Activated naive CD4-positive, alpha-beta T cell treated with anti-CD3 and anti-CD28 coated beads for 36 hours (primary cell): Measurements from ENCODE around the gene SLC2A9. TPM values are rescaled to one million over a fixed set of nuclear protein-coding genes. Genes with fewer than 3 reads are reported as not detected.
"Not testable (repeated sequence)": the region's sequence is repeated elsewhere in the genome, so short reads cannot be mapped to it uniquely, and the experiment has no call there.

Experiments
- CTCF ChIA-PET: fragments of 350-600 bp; sonication (Branson Sonifier 250); formaldehyde crosslinking; loops from one replicate; lab custom pipeline; 2021; ENCODE audit warnings: antibody characterized with exemption; lab: Charles Lee
- DNase-seq: peaks from one replicate; pipeline ENCODE4 v3.0.0-alpha.2; 2020
- H3K27ac Mint-ChIP-seq: one replicate; pipeline ENCODE4 v1.8.0; 2021; ENCODE audit warnings: mild to moderate bottlenecking, mixed read lengths
- H3K27me3 Mint-ChIP-seq: one replicate; pipeline ENCODE4 v1.8.0; 2021; ENCODE audit warnings: low read depth, mixed read lengths
- H3K36me3 Mint-ChIP-seq: one replicate; pipeline ENCODE4 v1.8.0; 2021; ENCODE audit warnings: low read depth, mixed read lengths
- H3K4me1 Mint-ChIP-seq: one replicate; pipeline ENCODE4 v1.8.0; 2021; ENCODE audit warnings: low read depth, mixed read lengths
- H3K4me3 Mint-ChIP-seq: one replicate; pipeline ENCODE4 v1.8.0; 2021; ENCODE audit warnings: mild to moderate bottlenecking, moderate library complexity, mixed read lengths
- H3K9me3 Mint-ChIP-seq: one replicate; pipeline ENCODE4 v1.8.0; 2021; ENCODE audit warnings: mixed read lengths
- intact Hi-C: fragments of 100-400 bp; cut with micrococcal nuclease; formaldehyde crosslinking; loops from one replicate; pipeline ENCODE4 v1.15.1; 2023
- total RNA-seq, 2 experiments: library from RNA; stranded (reverse); gene quantifications; one replicate each; pipeline ENCODE4 v1.2.3, GENCODE V29; 2021

Gene SLC2A9
- total RNA-seq, 2 experiments from 2014 or later: 0.43 to 0.86 TPM

DNA sequence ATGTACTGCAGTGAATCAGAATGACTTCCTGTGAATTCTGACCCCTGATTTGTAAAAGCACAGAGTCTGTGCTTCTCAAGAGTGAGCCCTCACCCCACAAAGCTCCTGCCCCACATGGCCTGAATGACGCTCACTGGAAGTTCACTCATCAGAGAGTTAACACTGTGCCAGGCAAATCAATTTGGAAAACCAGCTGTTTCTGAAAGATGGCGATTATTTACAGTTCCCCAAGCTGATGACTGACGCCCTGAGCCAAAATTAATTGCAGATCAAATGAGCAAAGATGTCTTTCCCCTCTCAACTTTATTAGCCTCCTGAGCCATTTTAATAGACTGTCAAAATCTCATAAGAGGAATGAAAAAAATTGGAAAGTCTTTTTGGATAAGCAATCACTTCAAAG lies 118.0 kb downstream of the SLC2A9 start:
- Mint-ChIP-seq H3K9me3 (no peaks in the 10 kb centered on the region), H3K36me3 (no peaks in the 10 kb centered on the region), H3K27ac (no peak overlapping the region), H3K4me1 (peaks cover 3% of the 10 kb centered on the region), H3K27me3 (no peaks in the 10 kb centered on the region), H3K4me3 (no peak overlapping the region)
- intact Hi-C loops: no loop called here
- CTCF ChIA-PET: no interaction called here
- no peak for DNase-seq

DNA sequence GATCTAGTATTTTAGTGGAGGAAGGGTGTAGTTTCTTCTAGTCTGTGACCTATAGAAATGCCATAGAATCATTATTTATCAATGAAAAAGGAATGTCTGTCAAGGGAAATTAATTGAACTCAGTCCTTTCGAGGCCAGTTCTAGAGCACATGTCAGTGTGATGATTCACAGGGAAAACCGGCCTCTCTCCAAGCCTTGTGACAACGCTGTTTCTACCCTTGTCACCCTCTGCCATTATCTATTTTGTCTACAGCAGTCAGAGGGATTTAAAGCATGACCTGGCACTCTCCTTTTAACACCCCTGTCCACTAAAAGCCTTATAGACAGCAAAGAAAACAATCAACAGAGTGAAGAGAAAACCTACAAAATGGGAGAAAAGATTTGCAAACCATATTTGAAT lies 120.0 kb downstream of the SLC2A9 start:
- no peak for DNase-seq
- Mint-ChIP-seq H3K27ac (no peak overlapping the region), H3K4me1 (peaks cover 3% of the 10 kb centered on the region), H3K27me3 (no peaks in the 10 kb centered on the region), H3K9me3 (no peaks in the 10 kb centered on the region), H3K36me3 (no peaks in the 10 kb centered on the region), H3K4me3 (no peak overlapping the region)
- CTCF ChIA-PET: interaction anchor here (1.3 kb wide), 1 partner anchor 136 kb away, joined by 3 read pairs; no protein-coding TSS in a partner anchor
- intact Hi-C loops: no loop called here

DNA sequence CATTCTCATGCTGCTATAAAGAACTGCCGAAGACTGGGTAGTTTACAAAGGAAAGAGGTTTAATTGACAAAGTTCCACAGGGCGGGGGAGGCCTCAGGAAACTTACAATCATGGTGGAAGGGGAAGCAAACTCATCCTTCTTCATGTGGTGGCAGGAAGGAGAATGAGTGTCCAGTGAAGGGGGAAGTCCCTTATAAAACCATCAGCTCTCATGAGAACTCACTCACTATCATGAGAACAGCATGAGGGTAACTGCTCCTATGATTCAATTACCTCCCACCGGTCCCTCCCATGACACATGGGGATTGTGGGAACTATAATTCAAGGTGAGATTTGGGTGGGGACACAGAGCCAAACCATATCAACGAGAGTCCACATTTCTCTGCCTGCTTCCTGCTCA lies 120.7 kb downstream of the SLC2A9 start:
- H3K27me3 Mint-ChIP-seq, H3K27ac Mint-ChIP-seq, intact Hi-C loops, DNase-seq, H3K4me3 Mint-ChIP-seq, H3K9me3 Mint-ChIP-seq, H3K4me1 Mint-ChIP-seq, H3K36me3 Mint-ChIP-seq: not testable (repeated sequence)
- CTCF ChIA-PET: interaction anchor here (0.6 kb wide), 1 partner anchor 18 kb away, joined by 3 read pairs; no protein-coding TSS in a partner anchor

DNA sequence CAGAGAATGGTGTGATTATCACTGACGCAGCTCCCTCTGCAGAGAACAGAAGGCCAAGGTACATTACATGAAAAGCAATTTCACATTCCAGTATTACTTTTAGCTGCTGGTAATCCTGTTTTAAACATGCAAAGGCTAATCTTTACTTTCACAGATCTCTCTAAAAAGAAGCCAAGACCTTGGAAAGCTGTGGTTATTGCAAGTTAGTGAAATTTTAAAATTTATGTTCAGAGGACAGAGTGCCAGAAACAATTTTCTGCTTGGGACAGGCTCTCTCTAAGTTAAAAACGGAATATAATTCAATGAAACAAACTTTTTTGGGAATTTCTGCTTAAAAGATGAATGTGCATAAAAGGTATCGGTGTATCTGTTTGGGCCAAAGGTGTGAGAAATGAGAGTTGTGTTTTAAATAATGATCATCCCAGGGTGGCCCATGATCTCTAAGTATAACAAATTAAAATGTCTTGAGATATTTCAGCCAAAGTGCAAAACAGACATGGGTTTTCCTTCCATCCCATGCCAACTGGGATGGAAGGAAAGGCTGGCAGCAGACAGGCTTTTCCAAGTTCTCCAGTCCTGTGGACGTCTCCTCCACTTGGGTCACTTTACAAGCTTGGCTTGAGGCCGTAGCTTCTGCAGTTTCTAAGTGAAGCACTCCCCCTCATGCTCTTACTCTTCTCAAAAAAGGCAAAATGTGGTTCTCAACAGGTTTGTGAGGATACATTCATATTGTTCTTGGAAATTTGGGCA lies 121.8 kb downstream of the SLC2A9 start:
- no peaks in the 10 kb centered on the region for H3K27me3 Mint-ChIP-seq
- H3K4me3 Mint-ChIP-seq: no peak overlapping the region
- DNase-seq: no peak
- no peak overlapping the region for H3K27ac Mint-ChIP-seq
- no peaks in the 10 kb centered on the region for H3K4me1 Mint-ChIP-seq
- no peaks in the 10 kb centered on the region for H3K36me3 Mint-ChIP-seq
- CTCF ChIA-PET: interaction anchor here (1.5 kb wide), 1 partner anchor 120 kb away, joined by 3 read pairs; no protein-coding TSS in a partner anchor
- no peaks in the 10 kb centered on the region for H3K9me3 Mint-ChIP-seq
- intact Hi-C loops: loop anchor here (2.0 kb wide), 1 partner anchor 115 kb away; no protein-coding TSS in a partner anchor

DNA sequence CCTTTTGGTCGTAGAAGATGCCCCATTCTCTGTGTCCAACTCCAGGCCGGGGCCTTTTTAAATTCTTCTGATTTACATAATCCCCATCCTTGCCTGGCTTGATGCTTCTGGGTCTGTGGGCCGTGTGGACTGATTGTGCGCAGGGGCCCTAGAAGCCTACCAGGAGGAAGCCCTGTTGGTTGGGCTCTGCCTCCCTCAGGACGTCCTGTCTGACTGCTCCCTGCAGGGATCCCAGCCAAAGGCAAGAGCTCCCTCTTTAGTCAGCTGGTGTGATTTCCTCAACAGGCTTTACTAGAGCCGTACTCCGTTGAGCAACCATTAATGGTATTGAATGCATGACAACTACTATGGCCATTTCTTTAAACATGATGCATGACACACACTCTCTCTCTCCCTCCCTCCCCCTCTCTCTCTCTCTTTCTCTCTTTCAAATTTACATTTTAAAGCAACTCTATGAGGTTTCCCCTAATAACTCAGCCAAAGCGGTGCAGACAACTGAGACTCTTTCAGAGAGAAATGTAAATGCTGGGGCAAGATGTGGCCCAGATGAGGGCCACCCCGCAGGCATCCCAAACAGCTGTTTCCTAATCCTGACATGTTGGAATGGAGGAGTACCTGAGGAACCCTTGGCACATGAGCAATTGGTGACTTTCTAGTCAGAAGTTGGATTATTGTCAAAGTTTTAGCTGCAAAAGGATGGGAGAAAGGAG lies 122.5 kb downstream of the SLC2A9 start:
- Mint-ChIP-seq H3K36me3 (no peaks in the 10 kb centered on the region), H3K4me3 (no peak overlapping the region), H3K9me3 (no peaks in the 10 kb centered on the region), H3K27ac (no peak overlapping the region), H3K27me3 (no peaks in the 10 kb centered on the region), H3K4me1 (no peaks in the 10 kb centered on the region)
- intact Hi-C loops: loop anchor here (1.0 to 2.0 kb wide), 3 partner anchors 116 to 195 kb away; no protein-coding TSS in a partner anchor
- CTCF ChIA-PET: interaction anchor here (1.5 kb wide), 1 partner anchor 120 kb away, joined by 3 read pairs; no protein-coding TSS in a partner anchor
- peak; percentile 30 for DNase-seq

DNA sequence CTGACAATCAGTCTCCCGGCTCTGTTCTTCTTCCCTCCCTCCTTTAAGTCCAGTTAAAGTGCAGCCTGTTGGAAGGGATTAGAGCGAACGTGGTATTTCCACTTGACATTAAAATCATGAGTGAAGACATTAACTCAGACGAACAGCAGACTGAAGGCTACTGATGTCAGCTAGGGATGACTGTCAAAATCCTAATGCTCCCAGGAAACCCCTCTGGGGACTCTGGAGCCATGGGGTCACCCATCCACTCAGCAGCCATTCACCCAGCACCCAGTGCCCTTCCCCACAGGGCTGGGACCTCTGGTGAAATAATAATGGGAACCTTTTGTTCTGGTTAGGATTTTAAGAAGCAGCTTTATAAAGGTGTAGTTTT lies 126.0 kb downstream of the SLC2A9 start:
- Mint-ChIP-seq H3K36me3 (no peaks in the 10 kb centered on the region), H3K27ac (no peak overlapping the region), H3K4me1 (no peaks in the 10 kb centered on the region), H3K27me3 (no peaks in the 10 kb centered on the region), H3K9me3 (no peaks in the 10 kb centered on the region), H3K4me3 (no peak overlapping the region)
- intact Hi-C loops: no loop called here
- CTCF ChIA-PET: interaction anchor here (0.6 to 1.1 kb wide), 2 partner anchors 19 to 26 kb away, joined by 3 read pairs; no protein-coding TSS in a partner anchor
- DNase-seq: no peak

DNA sequence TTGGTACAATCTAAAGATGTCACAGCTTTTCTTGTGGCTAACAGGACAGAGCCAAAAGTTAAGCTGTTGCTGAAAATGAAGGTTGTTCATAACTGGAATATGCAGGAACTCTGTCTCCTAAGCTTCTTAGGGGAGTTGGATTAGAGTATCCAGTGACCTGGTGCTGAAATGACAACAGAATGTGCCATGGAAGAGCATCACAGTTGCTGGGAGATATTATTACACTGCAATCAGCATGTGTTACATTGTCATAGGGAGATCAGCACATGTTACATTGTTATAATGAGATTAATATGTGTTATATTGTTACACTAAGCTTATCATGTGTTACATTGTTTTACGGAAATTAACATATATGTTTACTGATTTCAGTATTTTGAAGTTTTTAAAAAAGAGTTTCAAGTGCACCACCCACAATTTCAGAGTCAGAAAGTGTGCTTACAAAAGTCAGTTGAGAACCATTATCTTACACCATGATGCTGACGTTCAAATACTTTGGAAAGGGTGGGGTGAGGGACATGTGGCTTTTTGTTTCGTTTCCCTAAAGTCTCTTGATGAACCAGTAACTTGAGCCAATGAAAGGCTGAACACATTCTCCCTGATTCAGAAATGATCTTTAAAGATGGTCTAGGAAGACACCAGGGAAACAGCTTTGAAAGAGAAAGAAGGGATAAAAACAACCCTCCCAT lies 126.5 kb downstream of the SLC2A9 start:
- Mint-ChIP-seq H3K9me3 (no peaks in the 10 kb centered on the region), H3K4me3 (no peak overlapping the region), H3K27ac (no peak overlapping the region), H3K36me3 (no peaks in the 10 kb centered on the region), H3K27me3 (no peaks in the 10 kb centered on the region), H3K4me1 (no peaks in the 10 kb centered on the region)
- CTCF ChIA-PET: interaction anchor here (0.6 to 1.1 kb wide), 2 partner anchors 19 to 726 kb away, joined by 3 read pairs; no protein-coding TSS in a partner anchor
- intact Hi-C loops: no loop called here
- no peak for DNase-seq

DNA sequence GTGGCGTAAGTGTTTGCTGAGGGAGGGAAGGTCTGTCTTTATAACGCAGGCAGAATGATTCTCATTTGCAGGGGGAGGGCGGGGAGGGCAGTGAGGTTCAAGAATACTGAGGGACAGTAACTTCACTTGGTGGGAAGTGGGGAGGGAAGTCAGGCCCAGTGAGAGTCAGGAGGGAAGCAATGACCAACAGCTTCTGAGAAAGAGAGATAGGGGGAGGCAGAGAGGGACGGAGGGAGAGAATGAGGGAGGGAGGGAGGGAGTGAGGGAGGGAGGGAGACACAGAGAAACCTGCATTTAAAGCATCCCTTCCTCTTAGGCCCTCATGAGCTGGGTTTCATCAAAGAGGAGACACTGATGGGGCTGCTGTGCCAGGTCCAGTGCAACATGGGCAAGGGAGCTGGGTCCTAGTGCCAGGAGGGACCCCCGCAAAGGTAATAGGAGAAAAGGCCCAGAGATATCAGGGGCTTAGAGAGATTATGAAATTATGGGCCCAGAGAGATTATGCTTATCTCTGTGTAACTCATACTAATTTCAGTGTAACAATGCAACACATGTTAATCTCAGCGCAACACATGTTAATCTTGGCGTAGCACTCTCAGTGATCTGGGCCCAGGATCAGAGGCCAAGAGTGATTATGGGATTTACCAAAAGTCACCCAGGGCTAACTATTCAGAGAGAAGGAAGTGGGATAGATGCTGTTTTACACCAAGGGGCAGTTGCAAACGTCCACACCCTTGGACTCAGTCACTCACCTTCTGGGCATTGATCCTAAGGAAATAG lies 127.8 kb downstream of the SLC2A9 start:
- no peaks in the 10 kb centered on the region for H3K4me1 Mint-ChIP-seq
- DNase-seq: no peak
- no peak overlapping the region for H3K27ac Mint-ChIP-seq
- no peak overlapping the region for H3K4me3 Mint-ChIP-seq
- H3K27me3 Mint-ChIP-seq: no peaks in the 10 kb centered on the region
- CTCF ChIA-PET: no interaction called here
- no peaks in the 10 kb centered on the region for H3K36me3 Mint-ChIP-seq
- no peaks in the 10 kb centered on the region for H3K9me3 Mint-ChIP-seq
- intact Hi-C loops: no loop called here

DNA sequence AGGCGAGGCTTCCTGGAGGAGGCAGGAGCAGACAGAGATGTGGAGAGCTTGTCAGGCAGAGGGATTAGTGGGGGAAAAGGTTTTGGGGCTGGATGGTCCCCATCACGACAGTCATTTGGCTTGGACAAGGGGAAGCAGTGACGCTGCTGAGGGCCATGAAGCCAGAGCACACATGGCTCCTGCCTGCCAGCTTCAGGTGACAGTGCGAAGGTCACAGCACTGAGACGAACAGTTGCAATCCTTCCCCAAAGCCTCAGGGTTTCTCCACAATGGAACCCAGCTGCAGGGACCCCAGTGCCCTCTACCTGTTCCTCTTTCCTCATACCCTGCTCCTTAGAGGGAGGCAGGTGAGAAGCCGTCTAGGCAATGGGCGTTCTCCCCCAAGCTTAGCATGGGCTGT lies 129.6 kb downstream of the SLC2A9 start:
- no peak for DNase-seq
- no peak overlapping the region for H3K27ac Mint-ChIP-seq
- H3K4me1 Mint-ChIP-seq: no peaks in the 10 kb centered on the region
- H3K27me3 Mint-ChIP-seq: no peaks in the 10 kb centered on the region
- CTCF ChIA-PET: no interaction called here
- no peak overlapping the region for H3K4me3 Mint-ChIP-seq
- H3K36me3 Mint-ChIP-seq: no peaks in the 10 kb centered on the region
- no peaks in the 10 kb centered on the region for H3K9me3 Mint-ChIP-seq
- intact Hi-C loops: no loop called here

DNA sequence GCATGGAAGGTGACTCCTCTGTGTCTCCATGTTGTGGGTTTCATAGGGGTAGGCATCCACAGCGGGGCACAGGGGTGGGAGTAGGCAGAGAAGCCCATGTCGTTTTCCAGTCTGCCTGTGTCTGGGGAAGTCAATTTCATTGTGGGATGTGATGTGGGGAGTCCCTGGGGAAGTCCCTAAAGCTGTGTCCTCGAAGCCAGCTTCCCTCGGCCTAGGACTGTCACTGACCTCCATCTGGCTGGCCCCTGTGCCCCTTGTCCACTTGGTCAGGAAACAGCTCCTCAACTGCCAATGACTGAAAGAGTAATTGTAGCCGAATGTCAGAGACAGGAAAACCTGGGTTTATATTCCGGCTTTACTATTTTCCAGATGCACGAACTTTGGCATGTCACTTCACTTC lies 130.2 kb downstream of the SLC2A9 start:
- DNase-seq: no peak
- H3K27ac Mint-ChIP-seq: no peak overlapping the region
- no peaks in the 10 kb centered on the region for H3K27me3 Mint-ChIP-seq
- H3K4me3 Mint-ChIP-seq: no peak overlapping the region
- H3K36me3 Mint-ChIP-seq: no peaks in the 10 kb centered on the region
- CTCF ChIA-PET: no interaction called here
- no peaks in the 10 kb centered on the region for H3K9me3 Mint-ChIP-seq
- intact Hi-C loops: no loop called here
- no peaks in the 10 kb centered on the region for H3K4me1 Mint-ChIP-seq

DNA sequence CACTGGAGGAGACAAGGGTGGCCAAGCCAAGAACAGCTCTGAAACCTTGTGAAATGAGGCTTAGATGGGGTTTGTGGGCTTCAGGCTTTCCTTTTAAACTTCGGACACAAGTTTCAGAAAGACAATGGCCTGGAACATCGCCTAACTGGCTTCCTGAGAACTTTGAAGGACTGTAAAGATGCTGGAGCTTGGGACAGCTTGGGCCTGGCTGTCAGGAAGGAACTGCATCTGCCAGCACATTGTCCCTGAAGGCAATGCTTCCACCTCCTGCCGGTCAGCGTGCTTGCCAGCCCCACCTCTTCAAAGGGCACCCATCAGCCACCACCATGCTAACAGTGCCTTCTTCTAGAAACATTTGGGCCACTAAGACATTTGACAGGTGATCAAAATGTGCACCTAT lies 132.0 kb downstream of the SLC2A9 start:
- H3K27ac Mint-ChIP-seq: no peak overlapping the region
- H3K4me1 Mint-ChIP-seq: no peaks in the 10 kb centered on the region
- intact Hi-C loops: no loop called here
- H3K36me3 Mint-ChIP-seq: no peaks in the 10 kb centered on the region
- H3K27me3 Mint-ChIP-seq: no peaks in the 10 kb centered on the region
- H3K9me3 Mint-ChIP-seq: no peaks in the 10 kb centered on the region
- CTCF ChIA-PET: interaction anchor here (0.7 to 0.9 kb wide), 2 partner anchors 13 to 126 kb away, joined by 3 to 4 read pairs; no protein-coding TSS in a partner anchor
- H3K4me3 Mint-ChIP-seq: no peak overlapping the region
- no peak for DNase-seq

DNA sequence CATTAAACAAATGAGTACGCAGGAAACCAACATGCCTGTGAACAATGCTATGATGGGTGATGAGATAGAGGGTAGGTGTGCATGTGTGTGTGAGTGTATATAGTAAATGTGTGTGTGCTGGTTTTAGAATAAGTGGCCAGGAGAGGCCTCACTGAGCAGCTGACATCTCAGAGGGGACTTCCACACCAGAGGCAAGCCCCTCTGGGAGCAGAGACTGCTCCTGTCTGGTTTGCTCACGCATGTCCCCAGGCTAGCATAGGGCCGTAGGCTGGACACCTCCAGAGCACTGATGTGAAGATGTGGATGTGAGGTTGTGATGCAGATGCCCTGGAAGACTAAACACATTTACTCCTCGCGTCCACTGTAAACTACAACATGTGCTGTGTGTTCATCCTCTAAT lies 135.3 kb downstream of the SLC2A9 start:
- no peak overlapping the region for H3K27ac Mint-ChIP-seq
- no peak overlapping the region for H3K4me3 Mint-ChIP-seq
- CTCF ChIA-PET: no interaction called here
- H3K4me1 Mint-ChIP-seq: no peaks in the 10 kb centered on the region
- H3K27me3 Mint-ChIP-seq: no peaks in the 10 kb centered on the region
- no peak for DNase-seq
- intact Hi-C loops: no loop called here
- no peaks in the 10 kb centered on the region for H3K9me3 Mint-ChIP-seq
- H3K36me3 Mint-ChIP-seq: no peaks in the 10 kb centered on the region
